H1 (cell line): ENCODE data around the gene FAM204A. TPM values are rescaled to one million over a fixed set of nuclear protein-coding genes. Genes with fewer than 3 reads are reported as not detected.

Experiments used
- CTCF ChIA-PET: fragments of 300-600 bp; sonication (Branson Sonifier 250); formaldehyde crosslinking; loops from one replicate; lab custom pipeline; 2021; ENCODE audit not compliant: partially characterized antibody; lab: Charles Lee
- POLR2A ChIA-PET: fragments of 300-600 bp; sonication (Branson Sonifier 250); formaldehyde crosslinking; loops from one replicate; lab custom pipeline; 2021; ENCODE audit warnings: inconsistent platforms; ENCODE audit not compliant: partially characterized antibody; lab: Charles Lee
- DNase-seq, 2 experiments: peaks; one replicate each; pipeline versions ENCODE4 v3.0.0 to v3.0.0-alpha.2; 2010 to 2022; ENCODE audit warnings: low spot score in 2 of 2, low read depth in 1 of 2, mixed read lengths in 1 of 2
- FAIRE-seq: peaks from 2 replicates; lab custom pipeline; 2011; peaks lifted over from hg19 to GRCh38; lab: Jason Lieb, UNC
- H2AFZ ChIP-seq: 2 replicates; pipeline ENCODE4 v1.8.1; 2012; ENCODE audit warnings: low read length, inconsistent platforms
- H2AK5ac ChIP-seq: 2 replicates; pipeline ENCODE4 v1.6.1; 2013; ENCODE audit warnings: low read depth, low read length
- H2BK120ac ChIP-seq: replicated peaks from 2 replicates; pipeline ENCODE3; 2013; ENCODE audit warnings: low read depth, low read length, inconsistent platforms
- H2BK12ac ChIP-seq: 2 replicates; pipeline ENCODE4 v1.6.1; 2013; ENCODE audit warnings: low read depth, low read length
- H2BK15ac ChIP-seq: 2 replicates; pipeline ENCODE4 v1.6.1; 2013; ENCODE audit warnings: low read length
- H2BK20ac ChIP-seq: 2 replicates; pipeline ENCODE4 v1.6.1; 2013; ENCODE audit warnings: low read length
- H2BK5ac ChIP-seq: 2 replicates; pipeline ENCODE4 v1.6.1; 2013; ENCODE audit warnings: low read depth, low read length
- H3K14ac ChIP-seq: 2 replicates; pipeline ENCODE4 v1.6.1; 2013; ENCODE audit warnings: inconsistent platforms; ENCODE audit not compliant: insufficient read length
- H3K18ac ChIP-seq: 2 replicates; pipeline ENCODE4 v1.6.1; 2013; ENCODE audit warnings: low read length; ENCODE audit errors: extremely low read depth
- H3K23ac ChIP-seq: 2 replicates; pipeline ENCODE4 v1.6.1; 2013; ENCODE audit warnings: inconsistent platforms; ENCODE audit not compliant: insufficient read length
- H3K23me2 ChIP-seq: 2 replicates; pipeline ENCODE4 v1.6.1; 2013; ENCODE audit warnings: low read depth, low read length
- H3K27ac ChIP-seq: 2 replicates; pipeline ENCODE4 v1.6.1; 2011; ENCODE audit warnings: low read depth, low read length, inconsistent platforms
- H3K27me3 ChIP-seq, 4 experiments: replicated peaks in 1 of 4; 1 replicate in 1 of 4; 2 replicates in 3 of 4; pipeline versions ENCODE4 v1.6.1 to v1.8.1; 2011 to 2013; ENCODE audit warnings: low read length in 3 of 4, mild to moderate bottlenecking in 3 of 4, inconsistent platforms in 2 of 4, mixed read lengths in 2 of 4, moderate library complexity in 1 of 4; ENCODE audit not compliant: control insufficient read depth in 3 of 4, insufficient read depth in 3 of 4; ENCODE audit errors: extremely low read depth in 1 of 4
- H3K36me3 ChIP-seq, 4 experiments: 2 replicates each; pipeline versions ENCODE4 v1.6.1 to v1.8.1; 2011 to 2013; ENCODE audit warnings: mild to moderate bottlenecking in 4 of 4, low read length in 3 of 4, moderate library complexity in 2 of 4, control low read depth in 1 of 4, inconsistent platforms in 1 of 4; ENCODE audit not compliant: insufficient read depth in 4 of 4, control insufficient read depth in 2 of 4
- H3K4ac ChIP-seq: replicated peaks from 2 replicates; pipeline ENCODE3; 2013; ENCODE audit warnings: low read length, low read depth, mixed read lengths, inconsistent platforms; ENCODE audit not compliant: insufficient read length
- H3K4me1 ChIP-seq, 4 experiments: replicated peaks in 1 of 4; 1 replicate in 1 of 4; 2 replicates in 3 of 4; pipeline versions ENCODE4 v1.6.1 to v1.8.1; 2011 to 2013; ENCODE audit warnings: low read length in 3 of 4, inconsistent platforms in 2 of 4, mixed read lengths in 1 of 4; ENCODE audit not compliant: insufficient read depth in 4 of 4, control insufficient read depth in 3 of 4
- H3K4me2 ChIP-seq, 2 experiments: 2 replicates each; pipeline versions ENCODE4 v1.6.1 to v1.8.1; 2011 to 2013; ENCODE audit warnings: low read depth in 2 of 2, low read length in 2 of 2, control low read depth in 1 of 2, inconsistent platforms in 1 of 2, mild to moderate bottlenecking in 1 of 2; ENCODE audit not compliant: insufficient read depth in 1 of 2
- H3K4me3 ChIP-seq, 4 experiments: fragments of 200-600, 300-600 bp in 1 of 4; sonication (generic), shearing (Covaris generic), sonication (Bioruptor Twin) in 1 of 4; 2 replicates each; pipeline versions ENCODE4 v1.5.1 to v1.8.1; 2011 to 2016; ENCODE audit warnings: low read length in 4 of 4, low read depth in 3 of 4, control low read depth in 2 of 4, inconsistent platforms in 2 of 4, mild to moderate bottlenecking in 2 of 4, mixed read lengths in 1 of 4, moderate library complexity in 1 of 4; ENCODE audit not compliant: insufficient read depth in 2 of 4; ENCODE audit errors: extremely low read depth in 1 of 4
- H3K56ac ChIP-seq: replicated peaks from 2 replicates; pipeline ENCODE3; 2013; ENCODE audit warnings: low read depth, mild to moderate bottlenecking, mixed read lengths, low read length, inconsistent platforms; ENCODE audit not compliant: insufficient read length
- H3K79me1 ChIP-seq: 2 replicates; pipeline ENCODE4 v1.6.1; 2013; ENCODE audit warnings: low read depth, low read length, control low read depth
- H3K79me2 ChIP-seq, 2 experiments: 2 replicates each; pipeline versions ENCODE4 v1.6.1 to v1.8.1; 2012 to 2013; ENCODE audit warnings: low read length in 2 of 2, mild to moderate bottlenecking in 2 of 2, inconsistent platforms in 1 of 2; ENCODE audit not compliant: insufficient read depth in 2 of 2, control insufficient read depth in 1 of 2
- H3K9ac ChIP-seq, 4 experiments: replicated peaks in 1 of 4; 1 replicate in 1 of 4; 2 replicates in 3 of 4; pipeline versions ENCODE4 v1.6.1 to v1.8.1; 2011 to 2013; ENCODE audit warnings: low read depth in 3 of 4, low read length in 3 of 4, control low read depth in 2 of 4, mild to moderate bottlenecking in 2 of 4, moderate library complexity in 2 of 4, inconsistent platforms in 1 of 4; ENCODE audit errors: extremely low read depth in 1 of 4
- H3K9me3 ChIP-seq, 2 experiments: 2 replicates each; pipeline versions ENCODE4 v1.6.1 to v1.8.1; 2012 to 2013; ENCODE audit warnings: mild to moderate bottlenecking in 2 of 2, moderate library complexity in 2 of 2, control low read depth in 1 of 2, inconsistent platforms in 1 of 2, low read depth in 1 of 2, low read length in 1 of 2, mixed read lengths in 1 of 2; ENCODE audit not compliant: insufficient read depth in 2 of 2
- H4K20me1 ChIP-seq, 2 experiments: replicated peaks in 1 of 2; 2 replicates each; pipeline versions ENCODE3 to v1.8.1; 2011 to 2013; ENCODE audit warnings: inconsistent platforms in 2 of 2, low read length in 2 of 2, mild to moderate bottlenecking in 1 of 2; ENCODE audit not compliant: insufficient read depth in 2 of 2, control insufficient read depth in 1 of 2
- H4K5ac ChIP-seq: 2 replicates; pipeline ENCODE4 v1.6.1; 2013; ENCODE audit warnings: low read length, low read depth, mixed read lengths, inconsistent platforms; ENCODE audit not compliant: insufficient read length
- H4K8ac ChIP-seq: 2 replicates; pipeline ENCODE4 v1.8.0; 2013; ENCODE audit warnings: mild to moderate bottlenecking, moderate library complexity, low read length, inconsistent platforms; ENCODE audit not compliant: insufficient read depth; ENCODE audit errors: extremely low read depth
- H4K91ac ChIP-seq: replicated peaks from 2 replicates; pipeline ENCODE3; 2013; ENCODE audit warnings: low read length, mixed read lengths, inconsistent platforms; ENCODE audit not compliant: insufficient read length
- ATF2 ChIP-seq: IDR thresholded peaks from 2 replicates; pipeline ENCODE4 v1.6.1; 2012; ENCODE audit warnings: low read length, inconsistent platforms
- BCL11A ChIP-seq, 2 experiments: IDR thresholded peaks; one replicate each; pipeline ENCODE4 v1.6.1; 2011; ENCODE audit warnings: low read depth in 2 of 2, low read length in 2 of 2, mild to moderate bottlenecking in 2 of 2
- CHD1 ChIP-seq: IDR thresholded peaks from 2 replicates; pipeline ENCODE4 v1.6.1; 2012; ENCODE audit warnings: low read depth, low read length, improper control_type of control experiment
- EGR1 ChIP-seq: IDR thresholded peaks from 2 replicates; pipeline ENCODE4 v1.6.1; 2011; ENCODE audit warnings: low read depth, low read length, borderline replicate concordance
- EP300 ChIP-seq, 2 experiments: IDR thresholded peaks; 1 replicate in 1 of 2; 2 replicates in 1 of 2; pipeline ENCODE4 v1.6.1; 2011 to 2012; ENCODE audit warnings: low read depth in 2 of 2, low read length in 2 of 2, mild to moderate bottlenecking in 2 of 2, borderline replicate concordance in 1 of 2, inconsistent platforms in 1 of 2, moderate library complexity in 1 of 2
- GTF2F1 ChIP-seq: IDR thresholded peaks from 2 replicates; pipeline ENCODE4 v1.6.1; 2012; ENCODE audit warnings: low read depth, low read length, improper control_type of control experiment, borderline replicate concordance
- KDM4A ChIP-seq: IDR thresholded peaks from one replicate; pipeline ENCODE4 v1.7.1; 2012; ENCODE audit warnings: low read depth, mild to moderate bottlenecking, moderate library complexity, low read length, inconsistent platforms; ENCODE audit not compliant: severe bottlenecking
- KDM5A ChIP-seq: fragments of 200-600 bp; IDR thresholded peaks from 2 replicates; pipeline ENCODE4 v1.7.1; 2012; ENCODE audit warnings: mild to moderate bottlenecking, low read length, inconsistent platforms, mixed read lengths
- RBBP5 ChIP-seq: IDR thresholded peaks from 2 replicates; pipeline ENCODE4 v1.7.1; 2012; ENCODE audit warnings: low read depth, mild to moderate bottlenecking, inconsistent platforms, low read length, moderate library complexity, borderline replicate concordance
- TAF7 ChIP-seq: optimal IDR thresholded peaks from 2 replicates; pipeline ENCODE3; 2011; ENCODE audit warnings: low read depth, mild to moderate bottlenecking, inconsistent platforms, low read length, moderate library complexity, borderline replicate concordance
- TEAD4 ChIP-seq: IDR thresholded peaks from 2 replicates; pipeline ENCODE4 v1.6.1; 2012; ENCODE audit warnings: low read depth, low read length, inconsistent platforms, mixed read lengths
- WGBS, 2 experiments: shearing (Covaris generic) in 1 of 2; methylation state at CpG; one replicate each; pipeline versions ENCODE4 v1.1.6 to v1.1.7; 2013 to 2015; ENCODE audit warnings: low lambda C conversion rate in 2 of 2, mixed read lengths in 2 of 2, inconsistent platforms in 1 of 2, low coverage in 1 of 2, missing lambda C conversion rate in 1 of 2; ENCODE audit not compliant: insufficient replicate concordance in 2 of 2, insufficient coverage in 1 of 2, insufficient read length in 1 of 2; ENCODE audit errors: extremely low coverage in 1 of 2, missing lambda C conversion rate in 1 of 2; 5-methylcytosine and 5-hydroxymethylcytosine counted together
- polyA plus RNA-seq, 7 experiments: library from polyadenylated mRNA; depleted of rRNA in 3 of 7; stranded (reverse) in 5 of 7; unstranded in 2 of 7; fragments of >200 nt in 5 of 7; fragments of 200-250 nt in 2 of 7; gene quantifications; 1 replicate in 5 of 7; 2 replicates in 1 of 7; 4 replicates in 1 of 7; pipeline versions ENCODE4 v1.2.1 to v1.2.3, GENCODE V29; 2011 to 2013; ENCODE audit warnings: missing spikeins in 2 of 7, mixed read lengths in 2 of 7
- total RNA-seq: library from RNA; stranded (reverse); fragmentation: NEBNext Ultra II Directional; extraction: Animal tissue kit (Norgen Biotek cat#: 25700); gene quantifications from 2 replicates; pipeline ENCODE4 v1.2.1, GENCODE V29; 2021
- TF ChIP-seq, protein P1 (sequence below): IDR thresholded peaks from 2 replicates; pipeline ENCODE4 v1.6.1; 2012; ENCODE audit warnings: inconsistent platforms

FAM204A gene
- total and polyA plus RNA-seq, 2 of the 8 experiments (the other 6 are each of a cell fraction or from before 2014, with no cell fraction given), result 4.9 to 37.4 TPM

- DNase-seq, result no peak
- H2BK12ac ChIP-seq, result no peak overlapping the region
- H2AK5ac ChIP-seq, result no peak overlapping the region
- ChIA-PET CTCF (interaction anchor here (1.1 kb wide), 1 partner anchor 11 kb away, joined by 3 read pairs; no protein-coding TSS in a partner anchor), POLR2A (no interaction called here)
- H3K79me1 ChIP-seq, result no peaks in the 10 kb centered on the region
- no peak overlapping the region for H3K56ac ChIP-seq
- no peaks in the 10 kb centered on the region for H3K9me3 ChIP-seq
- H4K5ac ChIP-seq, result no peak overlapping the region
- no peaks in the 10 kb centered on the region for H3K36me3 ChIP-seq
- H4K20me1 ChIP-seq, result no peaks in the 10 kb centered on the region
- WGBS, 2 experiments, result 91% methylated on average over 7 of the region's 7 CpGs; no CpG with 5 or more reads in 1 of the 2 experiments
- H3K27ac ChIP-seq, result no peak overlapping the region
- H2BK120ac ChIP-seq, result no peak overlapping the region
- peaks cover 8 to 21% (median 13%) of the 10 kb centered on the region in 4 experiments for H3K27me3 ChIP-seq
- no peak overlapping the region for H3K23ac ChIP-seq
- no peak overlapping the region for H3K14ac ChIP-seq
- H3K4me3 ChIP-seq, result no peak overlapping the region
- H3K23me2 ChIP-seq, result no peaks in the 10 kb centered on the region
- H3K4ac ChIP-seq, result no peak overlapping the region
- H2BK5ac ChIP-seq, result no peak overlapping the region
- H2BK20ac ChIP-seq, result no peak overlapping the region
- H3K18ac ChIP-seq, result no peak overlapping the region
- H3K9ac ChIP-seq, result no peak overlapping the region
- no peak for FAIRE-seq
- H3K4me1 ChIP-seq, result peaks cover 0 to 3% (median under 1%) of the 10 kb centered on the region in 4 experiments; a peak in 4 of 7 replicates
- no peak overlapping the region for H4K91ac ChIP-seq
- H3K79me2 ChIP-seq, result no peaks in the 10 kb centered on the region
- H2AFZ ChIP-seq, result no peak overlapping the region
- H4K8ac ChIP-seq, result no peak overlapping the region
- no peak overlapping the region for H3K4me2 ChIP-seq
- no peak overlapping the region for H2BK15ac ChIP-seq
- TF ChIP-seq TEAD4, result no peak
- no peak for TF ChIP-seq TAF7
- no peak for TF ChIP-seq EGR1
- no peak for TF ChIP-seq KDM4A
- no peak for TF ChIP-seq ATF2
- no peak for TF ChIP-seq EP300 (IDR thresholded peaks at IDR 0.05; ENCODE audit: borderline replicate concordance in 1 of 2, low read depth in 2 of 2, low read length in 2 of 2)
- no peak for TF ChIP-seq GTF2F1
- TF ChIP-seq CHD1, result no peak
- TF ChIP-seq, protein P1, sequence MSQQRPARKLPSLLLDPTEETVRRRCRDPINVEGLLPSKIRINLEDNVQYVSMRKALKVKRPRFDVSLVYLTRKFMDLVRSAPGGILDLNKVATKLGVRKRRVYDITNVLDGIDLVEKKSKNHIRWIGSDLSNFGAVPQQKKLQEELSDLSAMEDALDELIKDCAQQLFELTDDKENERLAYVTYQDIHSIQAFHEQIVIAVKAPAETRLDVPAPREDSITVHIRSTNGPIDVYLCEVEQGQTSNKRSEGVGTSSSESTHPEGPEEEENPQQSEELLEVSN, result no peak
- TF ChIP-seq BCL11A (IDR thresholded peaks at IDR 0.05; ENCODE audit: low read depth in 2 of 2, low read length in 2 of 2), result no peak
- no peak for TF ChIP-seq KDM5A
- no peak for TF ChIP-seq RBBP5
These were observed 88.7 kb downstream of the FAM204A start for GRCh38 chr10:118253397-118253796.
